PFSK-1 (cell line): ENCODE data around the gene LCNL1.
A peak's percentile ranks its signal among the peaks of the same experiment; 100 is the strongest.

Experiments
- FOXP2 ChIP-seq: optimal IDR thresholded peaks from 2 replicates; pipeline ENCODE3; 2011; ENCODE audit warnings: borderline replicate concordance, control low read depth, inconsistent platforms; ENCODE audit not compliant: insufficient read depth; ENCODE audit errors: extremely low read length, extremely low read depth
- POLR2AphosphoS5 ChIP-seq: IDR thresholded peaks from 2 replicates; pipeline ENCODE4 v1.6.1; 2012; ENCODE audit warnings: low read depth, mild to moderate bottlenecking, control low read depth, low read length, moderate library complexity
- REST ChIP-seq, 2 experiments: IDR thresholded peaks; 2 replicates each; pipeline versions ENCODE4 v1.6.1 to v1.8.0; 2011 to 2012; ENCODE audit warnings: low read depth in 2 of 2, low read length in 2 of 2, control low read depth in 1 of 2, inconsistent platforms in 1 of 2, mild to moderate bottlenecking in 1 of 2, moderate library complexity in 1 of 2; ENCODE audit not compliant: insufficient read depth in 1 of 2
- SIN3A ChIP-seq: IDR thresholded peaks from 2 replicates; pipeline ENCODE4 v1.6.1; 2012; ENCODE audit warnings: mild to moderate bottlenecking, low read length, moderate library complexity, borderline replicate concordance; ENCODE audit not compliant: insufficient read depth
- TAF1 ChIP-seq: IDR thresholded peaks from 2 replicates; pipeline ENCODE4 v1.6.1; 2012; ENCODE audit warnings: low read length, control low read depth, borderline replicate concordance; ENCODE audit not compliant: insufficient read depth

The LCNL1 gene

DNA sequence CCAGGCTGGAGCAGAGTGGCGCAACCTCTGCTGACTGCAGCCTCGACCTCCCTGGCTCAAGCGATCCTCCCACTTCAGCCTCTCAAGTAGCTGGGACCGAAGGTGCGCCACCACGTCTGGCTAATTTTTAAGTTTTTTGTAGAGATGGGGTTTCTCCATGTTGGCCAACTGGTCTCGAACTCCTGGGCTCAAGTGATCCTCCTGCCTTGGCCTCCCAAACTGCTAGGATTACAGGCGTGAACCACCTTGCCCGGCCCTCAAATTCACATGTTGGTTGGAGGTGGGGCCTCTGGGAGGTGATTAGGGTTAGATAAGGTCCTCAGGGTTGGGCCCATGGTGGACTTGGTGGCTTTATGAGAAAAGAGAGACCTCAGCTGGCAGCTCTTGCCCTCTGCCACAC is 20.6 kb upstream of the LCNL1 start:
- TF ChIP-seq REST (IDR thresholded peaks at IDR 0.05; ENCODE audit: insufficient read depth in 1 of 2, low read depth in 2 of 2, low read length in 2 of 2) = no peak
- no peak for TF ChIP-seq FOXP2
- no peak for TF ChIP-seq TAF1
- TF ChIP-seq SIN3A = no peak
- no peak for TF ChIP-seq POLR2AphosphoS5

GRCh38 chr9:136962701-136963248 is 20.0 kb upstream of the LCNL1 start:
- no peak for TF ChIP-seq FOXP2
- no peak for TF ChIP-seq SIN3A
- no peak for TF ChIP-seq TAF1
- TF ChIP-seq POLR2AphosphoS5 = no peak
- TF ChIP-seq REST (IDR thresholded peaks at IDR 0.05; ENCODE audit: insufficient read depth in 1 of 2, low read depth in 2 of 2, low read length in 2 of 2) = no peak

DNA sequence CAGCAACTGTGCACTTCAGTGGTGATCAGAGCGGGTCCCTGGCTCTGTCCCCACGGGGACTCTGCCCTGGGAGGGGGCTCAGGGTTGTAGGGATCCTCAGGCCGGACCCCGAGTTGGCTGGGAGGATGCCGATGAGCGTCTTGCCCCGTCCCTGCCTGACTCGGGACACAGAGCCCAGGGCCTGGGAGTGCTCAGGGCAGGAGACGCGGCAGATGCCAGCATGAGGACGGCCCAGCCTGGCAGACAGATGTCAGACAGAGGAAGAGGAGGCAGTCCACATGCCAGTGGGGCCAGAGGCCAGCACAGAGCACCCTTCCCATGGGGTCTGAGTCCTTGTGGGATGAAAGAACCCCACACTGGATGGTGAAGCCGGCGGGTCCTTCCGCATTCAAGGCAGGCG is 19.5 kb upstream of the LCNL1 start:
- TF ChIP-seq FOXP2 (no peak), SIN3A (no peak), TAF1 (no peak), REST (IDR thresholded peaks at IDR 0.05; ENCODE audit: insufficient read depth in 1 of 2, low read depth in 2 of 2, low read length in 2 of 2) (no peak), POLR2AphosphoS5 (no peak)

GRCh38 chr9:136963751-136964150 is 19.0 kb upstream of the LCNL1 start:
- no peak for TF ChIP-seq REST (IDR thresholded peaks at IDR 0.05; ENCODE audit: insufficient read depth in 1 of 2, low read depth in 2 of 2, low read length in 2 of 2)
- no peak for TF ChIP-seq SIN3A
- TF ChIP-seq POLR2AphosphoS5 = no peak
- no peak for TF ChIP-seq TAF1
- TF ChIP-seq FOXP2 = no peak

DNA sequence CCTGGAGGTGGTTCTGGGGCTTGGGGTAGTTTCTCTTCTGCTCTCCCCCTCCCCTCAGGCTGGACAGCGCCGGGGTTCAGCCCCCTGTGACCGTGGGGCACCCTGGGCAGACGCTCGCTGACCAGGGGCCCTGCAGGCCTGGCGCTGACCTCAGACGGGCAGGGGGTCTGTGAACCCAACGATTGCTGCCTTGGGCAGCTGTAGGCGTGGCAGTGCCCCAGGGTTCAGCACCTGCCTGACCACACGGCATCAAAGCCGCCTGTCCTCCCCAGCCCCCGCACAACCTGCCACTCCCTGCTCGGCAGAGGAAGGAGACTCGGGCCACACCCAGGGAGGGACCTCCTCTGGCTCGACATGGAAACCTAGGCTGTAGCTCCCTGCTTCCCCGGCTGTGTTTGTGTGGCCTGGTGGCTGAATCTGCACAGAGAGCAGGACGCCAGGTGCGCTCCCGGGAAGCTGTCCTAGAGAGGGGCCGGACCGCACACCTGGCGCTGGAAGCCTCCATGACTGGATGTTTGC is 18.6 kb upstream of the LCNL1 start:
- peak in 1 of 2 experiments; percentile 40; a peak in 1 of 4 replicates for TF ChIP-seq REST (IDR thresholded peaks at IDR 0.05; ENCODE audit: insufficient read depth in 1 of 2, low read depth in 2 of 2, low read length in 2 of 2)
- TF ChIP-seq TAF1 = no peak
